Kidney (tissue), 14 donors: ENCODE measurements around the gene TMEM30B. TPM values are rescaled to one million over a fixed set of nuclear protein-coding genes. Genes with fewer than 3 reads are reported as not detected.
A peak's percentile ranks its signal among the peaks of the same experiment; 100 is the strongest.

Experiments
- DNase-seq, 5 donors: peaks; one replicate each; pipeline ENCODE4 v3.0.0-alpha.2; 2013 to 2020
- FAIRE-seq: peaks from 2 replicates; lab custom pipeline; 2012; peaks lifted over from hg19 to GRCh38; lab: Jason Lieb, UNC
- H3K27ac ChIP-seq, 2 donors: one replicate each; pipeline ENCODE4 v1.7.0; 2013; ENCODE audit warnings: low read depth in 2 of 2, low read length in 2 of 2, inconsistent platforms in 1 of 2
- H3K27me3 ChIP-seq: one replicate; pipeline ENCODE4 v1.7.1; 2013; ENCODE audit warnings: low read length, inconsistent platforms; ENCODE audit not compliant: control insufficient read depth, insufficient read depth
- H3K36me3 ChIP-seq, 3 donors: one replicate each; pipeline versions ENCODE4 v1.7.0 to v1.7.1; 2013; ENCODE audit warnings: low read length in 3 of 3, control low read depth in 1 of 3, inconsistent platforms in 1 of 3; ENCODE audit not compliant: insufficient read depth in 3 of 3, control insufficient read depth in 2 of 3
- H3K4me1 ChIP-seq, 3 donors: one replicate each; pipeline versions ENCODE4 v1.7.0 to v1.7.1; 2013; ENCODE audit warnings: low read length in 3 of 3, inconsistent platforms in 1 of 3, low read depth in 1 of 3; ENCODE audit not compliant: control insufficient read depth in 2 of 3, insufficient read depth in 2 of 3
- H3K4me3 ChIP-seq, 3 donors: one replicate each; pipeline versions ENCODE4 v1.7.0 to v1.8.1; 2013; ENCODE audit warnings: low read length in 3 of 3, control low read depth in 1 of 3, inconsistent platforms in 1 of 3
- H3K9ac ChIP-seq, 3 donors: one replicate each; pipeline versions ENCODE4 v1.7.0 to v1.7.1; 2013; ENCODE audit warnings: low read length in 3 of 3, control low read depth in 1 of 3, inconsistent platforms in 1 of 3
- H3K9me3 ChIP-seq, 3 donors: one replicate each; pipeline versions ENCODE4 v1.7.0 to v1.7.1; 2013; ENCODE audit warnings: low read length in 3 of 3, control low read depth in 1 of 3, inconsistent platforms in 1 of 3; ENCODE audit not compliant: control insufficient read depth in 2 of 3, insufficient read depth in 1 of 3
- intact Hi-C: fragments of 100-400 bp; cut with DNase I; formaldehyde crosslinking; loops from one replicate; pipeline ENCODE4 v1.11.1; 2022
- polyA plus RNA-seq: library from polyadenylated mRNA; stranded (reverse); fragments of 350-450 nt; fragmentation: Illumina TruSeq; extraction: RNeasy Lipid Tissue Mini Kit (QIAGEN cat#74804); gene quantifications from one replicate; pipeline ENCODE4 v1.2.3, GENCODE V29; 2014; ENCODE audit warnings: low read depth, low replicate concordance; ENCODE audit not compliant: insufficient read depth
- total RNA-seq: library from RNA; stranded (reverse); fragmentation: NEBNext Ultra II Directional; extraction: Animal tissue kit (Norgen Biotek cat#: 25700); gene quantifications from one replicate; pipeline ENCODE4 v1.2.1, GENCODE V29; 2021
- TF ChIP-seq, protein P1 (sequence below): IDR thresholded peaks from 3 replicates; pipeline ENCODE4 v1.5.1; 2012; ENCODE audit warnings: mild to moderate bottlenecking, moderate library complexity, borderline replicate concordance; ENCODE audit not compliant: insufficient read depth; ENCODE audit errors: extremely low read depth
- donor health status: control.
- donor health status: control.
- donor health status: control.
- donor health status: control.
- donor health status: control.
- donor health status: DM: yes; HTN: yes; CAD: no.
- donor health status: Normal renal cell carcinoma (clear cell type).

TMEM30B gene
- total and polyA plus RNA-seq, 2 donors from 2014 or later: 9.4 to 20.4 TPM

- TF ChIP-seq, protein P1, sequence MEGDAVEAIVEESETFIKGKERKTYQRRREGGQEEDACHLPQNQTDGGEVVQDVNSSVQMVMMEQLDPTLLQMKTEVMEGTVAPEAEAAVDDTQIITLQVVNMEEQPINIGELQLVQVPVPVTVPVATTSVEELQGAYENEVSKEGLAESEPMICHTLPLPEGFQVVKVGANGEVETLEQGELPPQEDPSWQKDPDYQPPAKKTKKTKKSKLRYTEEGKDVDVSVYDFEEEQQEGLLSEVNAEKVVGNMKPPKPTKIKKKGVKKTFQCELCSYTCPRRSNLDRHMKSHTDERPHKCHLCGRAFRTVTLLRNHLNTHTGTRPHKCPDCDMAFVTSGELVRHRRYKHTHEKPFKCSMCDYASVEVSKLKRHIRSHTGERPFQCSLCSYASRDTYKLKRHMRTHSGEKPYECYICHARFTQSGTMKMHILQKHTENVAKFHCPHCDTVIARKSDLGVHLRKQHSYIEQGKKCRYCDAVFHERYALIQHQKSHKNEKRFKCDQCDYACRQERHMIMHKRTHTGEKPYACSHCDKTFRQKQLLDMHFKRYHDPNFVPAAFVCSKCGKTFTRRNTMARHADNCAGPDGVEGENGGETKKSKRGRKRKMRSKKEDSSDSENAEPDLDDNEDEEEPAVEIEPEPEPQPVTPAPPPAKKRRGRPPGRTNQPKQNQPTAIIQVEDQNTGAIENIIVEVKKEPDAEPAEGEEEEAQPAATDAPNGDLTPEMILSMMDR: no peak
- intact Hi-C loops: no loop called here
- no peaks in the 10 kb centered on the region for H3K9me3 ChIP-seq
- no peaks in the 10 kb centered on the region for H3K4me1 ChIP-seq
- peak in 1 of 5 donors; percentile 36 for DNase-seq
- H3K4me3 ChIP-seq: no peak overlapping the region
- no peaks in the 10 kb centered on the region for H3K36me3 ChIP-seq
- no peak for FAIRE-seq
- H3K27ac ChIP-seq: no peak overlapping the region
- H3K9ac ChIP-seq: no peak overlapping the region
- no peaks in the 10 kb centered on the region for H3K27me3 ChIP-seq
Measured at GRCh38 chr14:61308198-61308597, 27.1 kb upstream of the TMEM30B start.

- no peak for FAIRE-seq
- no peaks in the 10 kb centered on the region for H3K36me3 ChIP-seq
- intact Hi-C loops: no loop called here
- H3K4me3 ChIP-seq: no peak overlapping the region
- H3K27ac ChIP-seq: no peak overlapping the region
- no peak overlapping the region for H3K9ac ChIP-seq
- H3K27me3 ChIP-seq: no peaks in the 10 kb centered on the region
- H3K4me1 ChIP-seq: no peaks in the 10 kb centered on the region
- TF ChIP-seq, protein P1: no peak
- no peak for DNase-seq
- H3K9me3 ChIP-seq: no peaks in the 10 kb centered on the region
Measured at GRCh38 chr14:61304688-61305087, 23.6 kb upstream of the TMEM30B start.

- no peaks in the 10 kb centered on the region for H3K36me3 ChIP-seq
- no peak overlapping the region for H3K27ac ChIP-seq
- TF ChIP-seq, protein P1: no peak
- no peak overlapping the region for H3K9ac ChIP-seq
- H3K4me1 ChIP-seq: no peaks in the 10 kb centered on the region
- no peaks in the 10 kb centered on the region for H3K9me3 ChIP-seq
- H3K4me3 ChIP-seq: no peak overlapping the region
- FAIRE-seq (no peak), DNase-seq (no peak)
- H3K27me3 ChIP-seq: no peaks in the 10 kb centered on the region
- intact Hi-C loops: no loop called here
Measured at GRCh38 chr14:61300754-61301153, 19.6 kb upstream of the TMEM30B start.

GRCh38 chr14:61300209-61300608 lies 19.1 kb upstream of the TMEM30B start:
- no peaks in the 10 kb centered on the region for H3K9me3 ChIP-seq
- FAIRE-seq: no peak

More at GRCh38 chr14:61300209-61300608, 19.1 kb upstream of the TMEM30B start:
- no peaks in the 10 kb centered on the region for H3K36me3 ChIP-seq
- TF ChIP-seq, protein P1: no peak
- intact Hi-C loops: no loop called here
- no peak overlapping the region for H3K27ac ChIP-seq
- no peak overlapping the region for H3K4me3 ChIP-seq
- no peaks in the 10 kb centered on the region for H3K4me1 ChIP-seq
- no peaks in the 10 kb centered on the region for H3K27me3 ChIP-seq
- DNase-seq: no peak
- no peak overlapping the region for H3K9ac ChIP-seq
